ENCODE data around the gene TRIM28. TPM values are rescaled to one million over a fixed set of nuclear protein-coding genes. Genes with fewer than 3 reads are reported as not detected.

The TRIM28 gene
- total RNA-seq, 2 donors from 2014 or later = 351 to 473 TPM

DNA sequence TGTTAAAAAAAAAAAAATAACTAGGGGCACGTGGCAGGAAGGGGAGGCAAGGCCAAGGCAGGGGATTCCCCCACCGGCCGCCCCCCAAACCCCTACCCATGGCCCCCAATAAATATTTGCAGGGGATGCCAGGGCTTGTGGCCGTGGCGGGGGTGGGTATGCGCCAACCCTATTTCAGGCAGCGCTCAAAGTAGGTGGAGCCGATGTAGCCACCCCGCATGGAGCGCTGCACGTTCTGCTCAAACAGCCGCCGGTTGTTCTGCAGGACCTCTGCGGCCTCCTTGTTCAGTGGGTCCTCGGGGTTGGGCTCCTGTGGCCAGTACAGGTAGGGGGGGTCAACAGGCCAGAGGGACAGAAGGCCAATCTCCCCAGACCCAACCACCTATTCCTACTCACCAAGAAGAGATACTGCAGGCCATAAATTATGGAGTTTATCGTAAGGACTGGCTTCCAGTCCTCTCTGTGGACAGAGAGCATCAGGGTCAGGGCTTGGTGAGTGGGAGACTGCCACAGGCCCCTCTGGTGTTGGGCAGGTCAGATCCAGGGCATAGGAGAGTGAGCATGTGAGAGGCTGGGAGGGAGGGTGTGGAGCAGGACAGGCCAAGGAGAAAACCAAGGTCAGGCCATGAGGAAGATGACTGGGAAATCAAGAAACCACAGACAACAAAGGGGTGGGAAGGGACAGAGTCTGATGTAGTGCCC is 12.2 kb downstream of the TRIM28 start:
- DNase-seq = no peak
- peak overlapping the region; percentile 97 for H3K27ac Mint-ChIP-seq
- H3K4me1 Mint-ChIP-seq (ENCODE audit: low read depth) = peaks cover 67% of the 10 kb centered on the region
- H3K36me3 Mint-ChIP-seq (ENCODE audit: insufficient read depth in 2 of 2) = peaks cover 18 to 19% of the 10 kb centered on the region in 2 donors
- peak overlapping the region; percentile 96 to 99 for H3K4me3 Mint-ChIP-seq
- no peaks in the 10 kb centered on the region for H3K27me3 Mint-ChIP-seq (ENCODE audit: low read depth)
- H3K9me3 Mint-ChIP-seq = no peaks in the 10 kb centered on the region
- ATAC-seq (replicated peaks in 1 of 2) = no peak

DNA sequence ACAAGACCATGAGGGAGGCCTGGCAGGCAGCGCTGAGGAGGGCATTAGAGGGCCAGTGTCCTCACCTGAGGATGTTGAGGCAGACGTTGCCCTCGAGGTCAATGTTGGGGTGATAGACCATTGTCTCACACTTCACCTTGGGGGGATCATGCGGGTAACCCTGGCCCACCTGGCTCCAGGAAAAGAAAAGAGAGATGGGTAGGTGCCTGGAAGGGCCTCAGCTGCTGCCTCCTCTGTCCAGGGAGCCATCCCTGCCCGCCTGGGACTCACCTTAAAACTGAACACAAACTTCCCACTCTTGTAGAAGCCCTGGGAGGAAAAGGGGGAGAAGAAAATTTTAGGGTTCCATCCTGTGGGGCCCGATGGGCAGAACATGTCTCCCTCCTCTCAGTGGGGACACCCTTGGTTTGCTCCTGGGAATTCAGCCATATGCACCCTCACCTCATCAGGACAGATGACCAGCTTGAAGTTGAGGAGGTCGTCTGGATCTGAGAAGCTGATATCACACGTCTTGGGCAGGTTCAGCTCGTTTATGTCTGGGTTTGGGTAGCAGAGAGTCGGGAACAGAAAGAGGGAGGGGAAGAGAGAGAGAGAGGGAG is 12.9 kb downstream of the TRIM28 start:
- Mint-ChIP-seq H3K27me3 (ENCODE audit: low read depth) (no peaks in the 10 kb centered on the region), H3K36me3 (ENCODE audit: insufficient read depth in 2 of 2) (peaks cover 18 to 19% of the 10 kb centered on the region in 2 donors), H3K4me3 (peak overlapping the region; percentile 96 to 99), H3K27ac (peak overlapping the region; percentile 97), H3K4me1 (ENCODE audit: low read depth) (peaks cover 73% of the 10 kb centered on the region), H3K9me3 (no peaks in the 10 kb centered on the region)
- ATAC-seq (replicated peaks in 1 of 2) (no peak), DNase-seq (no peak)

DNA sequence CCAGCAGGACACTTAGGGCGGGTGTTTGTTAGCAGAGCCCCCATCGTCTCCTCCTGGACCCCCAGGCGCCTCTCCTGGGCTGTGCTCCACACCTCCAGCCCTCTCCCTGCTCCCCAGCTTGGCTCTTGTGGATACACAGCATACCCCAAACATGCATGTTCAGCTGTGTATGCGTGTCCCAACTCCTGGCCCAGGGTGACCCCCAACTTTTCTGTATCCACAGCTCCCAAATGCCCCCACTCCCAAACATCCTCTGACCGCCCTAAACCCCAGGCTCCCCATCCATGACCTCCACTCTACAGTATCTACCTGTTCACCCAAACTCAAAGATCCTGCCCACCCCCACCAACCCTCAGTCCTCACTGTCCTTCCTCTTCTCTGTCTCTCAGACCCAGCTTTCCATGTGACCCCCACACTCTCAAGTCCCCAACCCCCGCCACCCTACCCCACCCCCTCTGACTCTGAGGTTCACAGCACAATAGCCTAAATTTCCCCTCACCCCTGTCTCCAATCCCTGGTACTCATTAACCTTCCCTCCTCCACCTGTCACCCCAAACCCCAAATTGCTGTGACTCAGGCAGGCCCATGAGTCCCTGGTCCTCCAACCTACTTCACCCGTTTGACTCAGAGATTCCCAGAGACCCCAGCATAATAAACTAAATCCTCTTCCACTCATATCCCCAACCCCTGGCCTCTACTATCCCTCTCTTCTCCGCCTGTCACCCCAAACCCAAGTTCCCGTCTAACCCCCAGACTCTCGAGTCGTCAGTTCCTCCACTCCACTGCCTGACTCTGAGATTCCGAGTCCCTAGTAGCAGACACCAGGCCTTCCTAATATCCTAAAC is 13.6 kb downstream of the TRIM28 start:
- no peaks in the 10 kb centered on the region for H3K27me3 Mint-ChIP-seq (ENCODE audit: low read depth)
- H3K36me3 Mint-ChIP-seq (ENCODE audit: insufficient read depth in 2 of 2) = peaks cover 18 to 19% of the 10 kb centered on the region in 2 donors
- peak overlapping the region; percentile 97 for H3K27ac Mint-ChIP-seq
- H3K4me3 Mint-ChIP-seq = peak overlapping the region; percentile 96 to 99
- ATAC-seq (replicated peaks in 1 of 2) (no peak), DNase-seq (no peak)
- H3K9me3 Mint-ChIP-seq = no peaks in the 10 kb centered on the region
- peaks cover 78% of the 10 kb centered on the region for H3K4me1 Mint-ChIP-seq (ENCODE audit: low read depth)

DNA sequence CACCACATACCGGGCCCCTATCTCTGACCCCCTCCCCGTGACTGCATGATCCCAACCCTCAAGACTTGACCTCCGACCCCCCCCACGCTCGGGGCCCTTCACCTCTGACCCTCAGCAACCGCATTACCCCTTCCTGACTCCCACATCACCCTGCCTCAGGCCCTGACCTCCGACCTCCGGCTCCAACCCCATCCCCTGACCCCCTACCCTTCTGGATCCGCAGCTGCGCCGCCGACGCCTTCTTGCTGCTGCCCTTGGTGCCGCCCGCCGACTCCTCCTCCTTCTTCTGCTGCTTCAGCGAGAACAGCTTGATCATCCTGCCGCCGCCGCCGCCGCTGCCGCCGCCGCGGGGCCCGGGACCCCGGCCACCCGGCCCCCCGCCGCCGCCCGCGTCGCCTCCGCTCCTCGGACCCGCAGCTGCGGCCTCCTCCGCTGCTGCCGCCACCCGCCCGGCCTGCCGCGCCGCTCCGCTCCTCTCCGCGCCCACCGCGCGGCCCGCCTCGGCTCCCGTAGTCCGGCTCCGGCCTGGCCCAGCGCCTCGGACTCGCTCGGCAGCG is 14.3 kb downstream of the TRIM28 start, which contains the start of gene UBE2M:
Gene UBE2M, minus strand, starts transcription at position 546 of the 557 bp plus-strand sequence. Its CDS starts 230 bp downstream, at position 316.
- DNase-seq (peak in 1 of 2 donors; percentile 85), ATAC-seq (replicated peaks in 1 of 2) (peak; percentile 12 to 24)
- Mint-ChIP-seq H3K27me3 (ENCODE audit: low read depth) (no peaks in the 10 kb centered on the region), H3K36me3 (ENCODE audit: insufficient read depth in 2 of 2) (peaks cover 15% of the 10 kb centered on the region in 2 donors), H3K9me3 (no peaks in the 10 kb centered on the region), H3K4me1 (ENCODE audit: low read depth) (peaks cover 72% of the 10 kb centered on the region), H3K4me3 (peak within 1 kb of the TSS; percentile 96 to 99), H3K27ac (peak within 1 kb of the TSS; percentile 99)

DNA sequence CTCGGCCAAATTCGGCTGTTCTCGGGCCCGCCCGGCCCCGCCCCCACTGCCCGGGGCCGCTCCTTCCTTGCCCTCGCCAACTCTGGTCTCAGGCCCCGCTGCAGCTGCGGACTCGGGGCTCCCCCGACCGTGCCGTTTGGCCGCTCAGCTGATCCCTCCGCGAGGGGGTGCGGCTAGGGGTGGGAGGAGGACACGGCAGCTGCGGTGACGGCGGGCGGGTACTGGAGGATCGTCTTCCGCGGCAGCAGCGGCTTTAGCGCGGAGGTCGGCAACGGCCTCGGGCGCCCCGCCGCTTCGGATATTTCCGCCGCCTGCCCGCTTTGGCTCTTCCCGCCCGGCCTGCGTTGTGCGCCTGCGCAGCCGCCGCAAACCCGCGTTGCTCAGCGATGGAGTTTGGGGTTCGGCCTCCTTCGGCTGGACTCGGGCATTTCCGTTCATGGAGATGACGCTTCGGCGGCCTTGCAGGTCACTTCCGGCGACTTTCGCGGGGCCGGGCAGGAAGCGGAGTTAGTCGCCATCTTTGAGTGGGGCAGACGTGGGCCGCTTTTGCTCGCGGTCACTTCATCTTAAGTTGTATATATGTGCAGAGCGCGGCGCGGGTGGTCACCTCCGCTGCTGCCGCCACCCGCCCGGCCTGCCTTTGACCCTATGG is 14.9 kb downstream of the TRIM28 start:
- peak overlapping the region; percentile 96 to 99 for H3K4me3 Mint-ChIP-seq
- H3K9me3 Mint-ChIP-seq = no peaks in the 10 kb centered on the region
- peaks cover 5% of the 10 kb centered on the region for H3K27me3 Mint-ChIP-seq (ENCODE audit: low read depth)
- H3K36me3 Mint-ChIP-seq (ENCODE audit: insufficient read depth in 2 of 2) = peaks cover 13 to 15% of the 10 kb centered on the region in 2 donors
- ATAC-seq (replicated peaks in 1 of 2) (peak; percentile 70 to 72), DNase-seq (peak; percentile 100)
- H3K27ac Mint-ChIP-seq = peak overlapping the region; percentile 99
- H3K4me1 Mint-ChIP-seq (ENCODE audit: low read depth) = peaks cover 72% of the 10 kb centered on the region

DNA sequence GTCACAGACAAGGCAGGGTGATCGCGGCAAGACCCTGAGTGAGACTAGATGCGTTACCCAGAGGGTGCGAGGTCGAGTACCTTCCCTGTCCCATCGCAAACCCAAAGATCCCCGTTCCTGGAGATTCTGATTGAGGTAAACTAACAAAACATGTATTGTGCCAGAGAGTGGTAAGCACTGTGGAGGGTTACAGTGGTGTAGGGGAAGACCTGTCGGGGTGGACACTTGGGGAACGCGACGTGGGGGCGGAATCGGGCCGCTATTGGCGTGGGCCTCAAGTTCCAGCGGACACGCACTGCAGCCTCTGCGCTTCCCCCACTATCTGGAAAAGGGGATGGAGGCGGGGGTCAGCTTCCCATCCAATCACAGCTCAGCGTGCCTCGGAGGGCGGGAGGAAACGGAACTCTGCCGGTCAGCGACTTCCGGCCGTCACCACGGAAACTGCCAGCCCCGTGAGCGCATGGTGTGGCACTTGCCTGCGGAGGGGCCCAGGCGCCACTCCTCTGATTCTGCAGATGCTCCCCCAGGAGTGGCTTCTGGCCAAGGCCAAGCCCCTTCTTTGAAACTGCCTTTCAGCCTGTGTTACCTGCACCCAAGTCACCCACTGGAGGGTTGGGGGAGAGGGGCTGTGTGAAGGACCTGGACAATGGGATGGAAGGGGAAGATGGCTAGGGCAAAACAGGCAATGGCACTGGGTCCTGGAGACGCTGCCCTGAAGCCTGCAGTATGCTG is 15.6 kb downstream of the TRIM28 start:
- peaks cover 70% of the 10 kb centered on the region for H3K4me1 Mint-ChIP-seq (ENCODE audit: low read depth)
- H3K36me3 Mint-ChIP-seq (ENCODE audit: insufficient read depth in 2 of 2) = peaks cover 10 to 11% of the 10 kb centered on the region in 2 donors
- H3K9me3 Mint-ChIP-seq = no peaks in the 10 kb centered on the region
- peak overlapping the region; percentile 96 to 99 for H3K4me3 Mint-ChIP-seq
- peaks cover 5% of the 10 kb centered on the region for H3K27me3 Mint-ChIP-seq (ENCODE audit: low read depth)
- peak overlapping the region; percentile 99 for H3K27ac Mint-ChIP-seq
- DNase-seq = peak; percentile 86 to 88
- peak; percentile 27 to 35 for ATAC-seq (replicated peaks in 1 of 2)

DNA sequence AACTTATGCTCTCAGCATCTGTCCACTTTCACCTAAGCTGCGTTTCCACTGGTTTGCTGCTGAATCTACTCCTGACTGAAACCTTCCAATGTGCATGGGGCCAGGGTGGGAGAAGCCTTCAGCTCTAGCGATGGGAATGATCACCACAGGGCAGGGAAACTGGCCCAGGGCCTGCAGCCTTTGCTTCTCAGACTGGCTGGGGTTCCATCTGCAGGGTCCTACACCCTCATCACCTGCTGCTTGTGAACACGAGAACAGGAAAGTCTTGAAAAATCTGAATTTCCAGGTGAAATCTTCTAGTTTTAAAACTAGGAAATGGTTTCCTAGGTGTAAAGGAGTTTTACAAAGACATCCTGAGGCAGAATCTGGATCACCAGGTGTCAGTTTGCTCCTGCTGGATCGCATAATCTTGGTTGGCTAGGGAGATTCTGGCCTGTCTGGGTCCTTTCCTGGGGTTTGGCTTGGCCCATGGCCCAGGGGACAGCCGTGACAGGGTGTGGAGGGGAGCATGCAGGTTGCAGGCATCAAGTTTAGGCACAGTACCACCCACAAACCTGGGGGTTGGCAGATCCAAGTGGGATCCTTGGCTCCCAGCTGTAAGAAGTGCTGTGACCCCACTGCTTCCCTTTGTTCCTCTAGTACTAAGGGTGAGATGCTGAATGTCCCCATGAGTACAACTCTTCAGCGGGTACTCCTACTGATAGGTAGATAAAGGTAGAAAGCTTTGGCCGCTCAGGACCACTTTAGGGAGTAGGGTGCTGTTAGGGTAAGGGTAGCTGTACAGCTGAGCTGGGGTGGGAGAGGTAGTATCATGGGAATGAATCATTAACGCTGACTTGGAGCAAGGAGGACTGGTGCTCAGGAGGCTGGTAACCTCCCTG is 16.4 kb downstream of the TRIM28 start:
- Mint-ChIP-seq H3K36me3 (ENCODE audit: insufficient read depth in 2 of 2) (peaks cover 10 to 11% of the 10 kb centered on the region in 2 donors), H3K4me1 (ENCODE audit: low read depth) (peaks cover 67% of the 10 kb centered on the region)
- DNase-seq = no peak

DNA sequence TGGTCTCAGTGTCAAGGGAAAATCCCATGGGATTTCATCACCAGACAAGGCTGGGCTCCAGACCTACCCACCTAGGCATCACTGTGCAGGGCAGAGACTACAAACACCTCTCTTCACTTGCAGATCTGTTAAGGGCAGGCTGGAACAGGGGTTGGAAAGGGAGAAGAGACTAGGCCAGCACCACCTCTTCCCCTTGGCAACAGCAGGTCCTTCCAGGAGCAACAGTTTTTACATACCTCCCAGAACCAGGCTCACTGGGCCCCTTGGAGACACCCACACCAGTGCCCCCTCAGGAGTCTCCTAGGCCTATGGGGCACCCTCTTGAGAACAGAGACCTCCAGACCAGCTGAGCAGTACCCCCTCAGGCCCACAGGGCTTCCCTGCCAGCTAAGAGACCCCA is 17.1 kb downstream of the TRIM28 start:
- Mint-ChIP-seq H3K36me3 (ENCODE audit: insufficient read depth in 2 of 2) (peaks cover 10 to 11% of the 10 kb centered on the region in 2 donors), H3K27ac (no peak overlapping the region), H3K9me3 (no peaks in the 10 kb centered on the region), H3K27me3 (ENCODE audit: low read depth) (peaks cover 5% of the 10 kb centered on the region), H3K4me3 (peak overlapping the region; percentile 89 to 99), H3K4me1 (ENCODE audit: low read depth) (peaks cover 61% of the 10 kb centered on the region)
- DNase-seq = no peak
- ATAC-seq (replicated peaks in 1 of 2) = no peak

More for the DNA sequence above, 16.4 kb downstream of the TRIM28 start:
- no peak for ATAC-seq (replicated peaks in 1 of 2)
- Mint-ChIP-seq H3K27ac (peak overlapping the region; percentile 99), H3K9me3 (no peaks in the 10 kb centered on the region), H3K4me3 (peak overlapping the region; percentile 96 to 99), H3K27me3 (ENCODE audit: low read depth) (peaks cover 5% of the 10 kb centered on the region)

DNA sequence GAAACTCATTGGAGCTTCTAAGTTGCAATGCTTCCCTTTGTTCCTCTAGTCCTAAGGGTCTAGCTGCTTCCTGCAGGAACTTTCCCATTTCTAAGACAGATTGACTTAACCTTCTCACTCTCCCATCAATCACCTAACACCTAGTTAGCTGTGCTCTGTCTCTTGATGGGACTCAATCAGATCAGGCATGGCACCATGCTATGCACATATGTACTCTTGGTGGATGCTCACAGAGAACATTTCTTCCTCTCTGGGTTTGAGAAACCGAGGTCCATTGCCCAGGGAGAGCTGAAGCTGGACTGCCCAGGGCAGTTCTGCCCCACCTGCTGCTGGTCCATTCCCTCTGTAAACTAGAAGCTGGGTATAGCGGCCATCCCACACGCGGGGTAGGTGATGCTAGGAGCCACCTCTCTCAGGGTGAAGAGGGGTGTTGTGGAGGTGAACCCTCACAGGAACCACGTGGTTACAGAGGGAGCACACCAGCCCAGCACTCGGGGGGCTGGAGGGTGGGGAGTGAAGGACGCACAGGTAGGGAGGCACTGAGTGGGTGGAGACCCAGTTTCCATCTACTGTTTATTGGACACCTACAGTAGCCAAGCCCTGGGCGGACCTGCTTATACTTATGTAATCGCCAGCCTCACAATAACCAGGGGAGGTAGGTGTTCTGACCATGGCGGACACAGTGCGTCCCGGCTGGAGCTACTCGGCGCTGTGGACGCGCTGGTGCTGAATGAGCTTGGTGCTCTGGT is 17.7 kb downstream of the TRIM28 start:
- Mint-ChIP-seq H3K4me3 (peak overlapping the region; percentile 89 to 90), H3K9me3 (no peaks in the 10 kb centered on the region), H3K4me1 (ENCODE audit: low read depth) (peaks cover 59% of the 10 kb centered on the region), H3K27me3 (ENCODE audit: low read depth) (peaks cover 5% of the 10 kb centered on the region), H3K36me3 (ENCODE audit: insufficient read depth in 2 of 2) (peaks cover 7 to 12% of the 10 kb centered on the region in 2 donors), H3K27ac (no peak overlapping the region)
- DNase-seq (no peak), ATAC-seq (replicated peaks in 1 of 2) (no peak)

DNA sequence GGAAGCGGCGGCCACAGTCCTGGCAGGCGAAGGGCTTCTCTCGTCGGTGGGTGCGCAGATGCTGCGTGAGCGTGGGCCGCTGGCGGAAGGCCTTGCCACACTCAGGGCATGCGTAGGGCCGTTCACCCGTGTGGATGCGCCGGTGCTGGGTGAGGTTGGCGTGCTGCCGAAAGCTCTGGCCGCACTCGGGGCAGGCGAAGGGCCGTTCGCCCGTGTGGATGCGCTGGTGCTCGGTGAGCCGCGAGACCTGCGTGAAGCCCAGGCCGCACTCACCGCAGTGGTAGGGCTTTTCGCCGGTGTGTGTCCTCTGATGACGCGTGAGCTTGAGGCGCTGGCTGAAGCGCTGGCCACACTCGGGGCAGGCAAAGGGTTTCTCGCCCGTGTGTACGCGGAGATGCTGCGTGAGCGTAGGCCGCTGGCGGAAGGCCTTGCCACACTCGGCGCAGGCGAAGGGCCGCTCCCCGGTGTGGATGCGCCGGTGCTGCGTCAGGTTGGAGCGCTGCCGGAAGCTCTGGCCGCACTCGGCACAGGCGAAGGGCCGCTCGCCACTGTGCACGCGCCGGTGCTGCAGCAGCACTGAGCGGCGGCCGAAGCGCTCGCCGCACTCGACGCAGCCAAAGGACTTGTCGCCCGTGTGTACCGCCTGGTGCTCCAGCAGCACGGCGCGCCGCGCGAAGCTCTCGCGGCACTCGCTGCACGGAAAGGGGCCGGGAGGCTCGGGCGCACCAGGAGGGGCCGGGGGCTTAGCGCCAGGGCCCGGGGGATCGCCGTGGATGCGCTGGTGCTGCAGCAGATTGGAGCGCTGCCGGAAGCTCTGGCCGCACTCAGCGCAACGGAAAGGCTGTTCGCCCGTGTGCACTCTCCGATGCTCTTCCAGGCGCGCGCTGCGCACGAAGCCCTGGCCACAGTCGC is 18.5 kb downstream of the TRIM28 start:
- Mint-ChIP-seq H3K27me3 (ENCODE audit: low read depth) (peaks cover 5% of the 10 kb centered on the region), H3K4me1 (ENCODE audit: low read depth) (peaks cover 50% of the 10 kb centered on the region), H3K27ac (no peak overlapping the region), H3K4me3 (peak overlapping the region; percentile 89 to 90), H3K9me3 (no peaks in the 10 kb centered on the region), H3K36me3 (ENCODE audit: insufficient read depth in 2 of 2) (peaks cover 6 to 12% of the 10 kb centered on the region in 2 donors)
- ATAC-seq (replicated peaks in 1 of 2) (peak in 1 of 2 donors; percentile 21), DNase-seq (peak; percentile 60 to 67)

Data from activated T-cell treated with anti-CD3 and anti-CD28 coated beads, Interleukin-2, amount 50 U/mL, for 72 hours (primary cell).